Erythroblast (primary cell): ENCODE data around the gene CDC25A.

Source experiments
- GATA1 ChIP-seq: IDR thresholded peaks from 2 replicates; pipeline ENCODE4 v1.6.1; 2011; ENCODE audit warnings: low read depth, mild to moderate bottlenecking, control low read depth, low read length, moderate library complexity
- POLR2A ChIP-seq: IDR thresholded peaks from 2 replicates; pipeline ENCODE4 v1.6.1; 2011; ENCODE audit warnings: mild to moderate bottlenecking, low read length

DNA sequence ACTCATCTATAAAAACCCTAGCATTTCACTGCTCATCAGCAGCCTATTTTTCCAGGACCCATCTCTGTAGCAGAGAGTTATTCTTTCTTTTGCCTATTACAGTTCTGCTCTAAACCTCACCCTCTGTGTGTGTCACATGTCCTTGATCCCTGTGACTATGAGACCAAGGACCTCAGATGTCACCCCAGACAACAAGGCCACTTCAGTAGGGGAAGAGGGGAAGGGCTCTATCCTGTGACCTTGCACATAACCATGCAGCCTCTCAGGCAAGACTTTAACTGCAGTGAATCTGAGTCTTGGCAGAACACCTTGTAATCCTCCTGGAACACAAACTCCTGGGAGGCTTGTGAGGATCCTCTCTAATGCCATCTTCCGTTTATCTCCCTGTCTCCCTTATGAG is 48.3 kb upstream of the CDC25A start:
- no peak for TF ChIP-seq POLR2A
- TF ChIP-seq GATA1 = no peak
